ENCODE measurements around the gene MCM6. TPM values are rescaled to one million over a fixed set of nuclear protein-coding genes. Genes with fewer than 3 reads are reported as not detected.

The MCM6 gene
- total RNA-seq, 1 experiment from 2014 or later, result 84.8 TPM

DNA sequence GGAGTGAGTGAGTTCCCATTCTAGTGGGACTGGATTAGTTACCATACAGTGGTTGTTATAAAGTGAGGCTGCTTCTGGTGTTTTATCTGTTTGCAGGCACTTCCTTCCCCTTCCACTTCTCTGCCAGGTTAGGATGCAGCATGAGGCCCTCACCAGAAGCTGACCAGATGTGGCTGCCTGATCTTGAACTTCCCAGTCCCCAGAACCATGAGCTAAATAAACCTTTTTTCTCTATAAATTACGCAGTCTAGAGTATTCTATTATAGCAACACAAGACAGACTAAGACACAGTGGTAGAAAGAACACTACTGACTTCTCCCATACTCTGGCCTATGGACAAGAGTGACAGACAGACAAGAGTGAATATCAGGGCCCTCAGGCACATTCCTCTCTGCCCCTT, 53.4 kb downstream of the MCM6 start:
- TF ChIP-seq JUND (IDR thresholded peaks at IDR 0.05), result no peak
- no peak for TF ChIP-seq CBX3 (IDR thresholded peaks at IDR 0.05; ENCODE audit: low read depth)
- TF ChIP-seq TCF7L2 (IDR thresholded peaks at IDR 0.05; ENCODE audit: borderline replicate concordance, extremely low read depth, insufficient read depth, insufficient read length), result no peak
- TF ChIP-seq YY1 (IDR thresholded peaks at IDR 0.05; ENCODE audit: extremely low read depth, insufficient replicate concordance, low read depth, low read length), result no peak
- no peak for TF ChIP-seq CEBPB (IDR thresholded peaks at IDR 0.05; ENCODE audit: low read depth)
- no peak for TF ChIP-seq SIN3A (IDR thresholded peaks at IDR 0.05; ENCODE audit: low read depth)
- TF ChIP-seq SRF (IDR thresholded peaks at IDR 0.05; ENCODE audit: low read depth), result no peak
- DNase-seq (ENCODE audit: low read depth, low spot score) (no peak), ATAC-seq (no peak)
- ChIA-PET CTCF (no interaction called here), RAD21 (ENCODE audit: low non-redundant PET in 1 of 2, low total read pairs in 2 of 2, uncharacterized antibody in 2 of 2, unreplicated experiment in 2 of 2) (no interaction called here), POLR2A (no interaction called here)
- Histone ChIP-seq H3K9me2 (ENCODE audit: insufficient read depth) (no peaks in the 10 kb centered on the region), H2AFZ (ENCODE audit: low read depth, low read length, poor library complexity, severe bottlenecking) (no peak overlapping the region), H3K4me2 (ENCODE audit: low read length) (no peak overlapping the region), H4K20me1 (ENCODE audit: insufficient read depth) (no peaks in the 10 kb centered on the region), H3K4me3 (replicated peaks in 1 of 2; ENCODE audit: low read depth in 1 of 2, low read length in 2 of 2) (no peak overlapping the region), H3K36me3 (ENCODE audit: control insufficient read depth in 1 of 2, insufficient read depth in 2 of 2, low read length in 2 of 2) (no peaks in the 10 kb centered on the region), H3K4me1 (ENCODE audit: control insufficient read depth in 1 of 2, insufficient read depth in 2 of 2, low read length in 2 of 2) (no peaks in the 10 kb centered on the region), H3K27me3 (ENCODE audit: insufficient read depth, low read length) (no peaks in the 10 kb centered on the region), H3K9me3 (ENCODE audit: control insufficient read depth in 1 of 2, insufficient read depth in 1 of 2, low read depth in 1 of 2, low read length in 2 of 2) (no peaks in the 10 kb centered on the region), H3K79me2 (ENCODE audit: insufficient read depth, low read length) (no peaks in the 10 kb centered on the region), H3K27ac (ENCODE audit: low read depth, low read length) (no peak overlapping the region), H3K9ac (ENCODE audit: low read length) (no peak overlapping the region)
- intact Hi-C loops (cut with micrococcal nuclease), result no loop called here
- BruUV-seq (replicated peaks), result no TSS peak

DNA sequence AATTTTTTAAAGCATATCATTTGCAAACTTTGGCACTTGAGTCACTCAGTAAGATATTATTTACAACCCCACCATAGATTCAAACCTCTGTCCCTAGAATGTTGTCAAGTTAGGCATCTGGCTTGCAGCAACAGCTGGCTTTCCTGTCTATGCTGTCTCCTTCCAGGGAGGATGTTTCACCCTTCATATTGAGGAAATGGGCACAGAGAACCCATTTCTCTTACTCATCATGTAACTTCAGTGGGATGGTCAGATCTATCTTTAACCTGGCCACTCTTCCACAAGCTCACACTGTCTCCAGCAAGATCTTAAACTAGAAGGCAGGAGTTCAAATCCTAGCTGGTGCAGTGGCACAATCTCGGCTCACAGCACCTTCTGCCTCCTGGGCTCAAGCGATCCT, 55.1 kb downstream of the MCM6 start:
- CTCF ChIA-PET, result no interaction called here
- TF ChIP-seq JUND (IDR thresholded peaks at IDR 0.05), result no peak
- TF ChIP-seq SIN3A (IDR thresholded peaks at IDR 0.05; ENCODE audit: low read depth), result no peak
- TF ChIP-seq CBX3 (IDR thresholded peaks at IDR 0.05; ENCODE audit: low read depth), result no peak
- TF ChIP-seq ZFX (IDR thresholded peaks at IDR 0.05), result no peak
- TF ChIP-seq TCF7L2 (IDR thresholded peaks at IDR 0.05; ENCODE audit: borderline replicate concordance, extremely low read depth, insufficient read depth, insufficient read length), result no peak
- no peak for TF ChIP-seq SP1 (IDR thresholded peaks at IDR 0.05; ENCODE audit: low read depth)
- TF ChIP-seq, protein P1, sequence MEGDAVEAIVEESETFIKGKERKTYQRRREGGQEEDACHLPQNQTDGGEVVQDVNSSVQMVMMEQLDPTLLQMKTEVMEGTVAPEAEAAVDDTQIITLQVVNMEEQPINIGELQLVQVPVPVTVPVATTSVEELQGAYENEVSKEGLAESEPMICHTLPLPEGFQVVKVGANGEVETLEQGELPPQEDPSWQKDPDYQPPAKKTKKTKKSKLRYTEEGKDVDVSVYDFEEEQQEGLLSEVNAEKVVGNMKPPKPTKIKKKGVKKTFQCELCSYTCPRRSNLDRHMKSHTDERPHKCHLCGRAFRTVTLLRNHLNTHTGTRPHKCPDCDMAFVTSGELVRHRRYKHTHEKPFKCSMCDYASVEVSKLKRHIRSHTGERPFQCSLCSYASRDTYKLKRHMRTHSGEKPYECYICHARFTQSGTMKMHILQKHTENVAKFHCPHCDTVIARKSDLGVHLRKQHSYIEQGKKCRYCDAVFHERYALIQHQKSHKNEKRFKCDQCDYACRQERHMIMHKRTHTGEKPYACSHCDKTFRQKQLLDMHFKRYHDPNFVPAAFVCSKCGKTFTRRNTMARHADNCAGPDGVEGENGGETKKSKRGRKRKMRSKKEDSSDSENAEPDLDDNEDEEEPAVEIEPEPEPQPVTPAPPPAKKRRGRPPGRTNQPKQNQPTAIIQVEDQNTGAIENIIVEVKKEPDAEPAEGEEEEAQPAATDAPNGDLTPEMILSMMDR (IDR thresholded peaks at IDR 0.05 in 2 of 3, conservative IDR thresholded peaks at IDR 0.05 in 1 of 3; ENCODE audit: borderline replicate concordance in 1 of 3, insufficient read depth in 1 of 3, low read depth in 2 of 3, low read length in 2 of 3), result no peak
- TF ChIP-seq, protein P2, sequence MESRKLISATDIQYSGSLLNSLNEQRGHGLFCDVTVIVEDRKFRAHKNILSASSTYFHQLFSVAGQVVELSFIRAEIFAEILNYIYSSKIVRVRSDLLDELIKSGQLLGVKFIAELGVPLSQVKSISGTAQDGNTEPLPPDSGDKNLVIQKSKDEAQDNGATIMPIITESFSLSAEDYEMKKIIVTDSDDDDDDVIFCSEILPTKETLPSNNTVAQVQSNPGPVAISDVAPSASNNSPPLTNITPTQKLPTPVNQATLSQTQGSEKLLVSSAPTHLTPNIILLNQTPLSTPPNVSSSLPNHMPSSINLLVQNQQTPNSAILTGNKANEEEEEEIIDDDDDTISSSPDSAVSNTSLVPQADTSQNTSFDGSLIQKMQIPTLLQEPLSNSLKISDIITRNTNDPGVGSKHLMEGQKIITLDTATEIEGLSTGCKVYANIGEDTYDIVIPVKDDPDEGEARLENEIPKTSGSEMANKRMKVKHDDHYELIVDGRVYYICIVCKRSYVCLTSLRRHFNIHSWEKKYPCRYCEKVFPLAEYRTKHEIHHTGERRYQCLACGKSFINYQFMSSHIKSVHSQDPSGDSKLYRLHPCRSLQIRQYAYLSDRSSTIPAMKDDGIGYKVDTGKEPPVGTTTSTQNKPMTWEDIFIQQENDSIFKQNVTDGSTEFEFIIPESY (IDR thresholded peaks at IDR 0.05; ENCODE audit: extremely low read depth, insufficient replicate concordance, low read length), result no peak
- TF ChIP-seq CEBPB (IDR thresholded peaks at IDR 0.05; ENCODE audit: low read depth), result no peak
- TF ChIP-seq RAD21 (IDR thresholded peaks at IDR 0.05; ENCODE audit: low read depth), result no peak
- TF ChIP-seq EZH2phosphoT487 (IDR thresholded peaks at IDR 0.05; ENCODE audit: borderline replicate concordance), result no peak
- TF ChIP-seq, protein P3, sequence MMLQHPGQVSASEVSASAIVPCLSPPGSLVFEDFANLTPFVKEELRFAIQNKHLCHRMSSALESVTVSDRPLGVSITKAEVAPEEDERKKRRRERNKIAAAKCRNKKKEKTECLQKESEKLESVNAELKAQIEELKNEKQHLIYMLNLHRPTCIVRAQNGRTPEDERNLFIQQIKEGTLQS (IDR thresholded peaks at IDR 0.05), result no peak

More for the DNA sequence above, 55.1 kb downstream of the MCM6 start:
- Histone ChIP-seq H3K27me3 (ENCODE audit: insufficient read depth, low read length) (no peaks in the 10 kb centered on the region), H3K4me3 (replicated peaks in 1 of 2; ENCODE audit: low read depth in 1 of 2, low read length in 2 of 2) (no peak overlapping the region), H3K79me2 (ENCODE audit: insufficient read depth, low read length) (no peaks in the 10 kb centered on the region), H3K9me2 (ENCODE audit: insufficient read depth) (no peaks in the 10 kb centered on the region), H3K4me1 (ENCODE audit: control insufficient read depth in 1 of 2, insufficient read depth in 2 of 2, low read length in 2 of 2) (no peaks in the 10 kb centered on the region), H3K36me3 (ENCODE audit: control insufficient read depth in 1 of 2, insufficient read depth in 2 of 2, low read length in 2 of 2) (no peaks in the 10 kb centered on the region), H2AFZ (ENCODE audit: low read depth, low read length, poor library complexity, severe bottlenecking) (no peak overlapping the region), H4K20me1 (ENCODE audit: insufficient read depth) (no peaks in the 10 kb centered on the region), H3K4me2 (ENCODE audit: low read length) (no peak overlapping the region), H3K9ac (ENCODE audit: low read length) (no peak overlapping the region), H3K9me3 (ENCODE audit: control insufficient read depth in 1 of 2, insufficient read depth in 1 of 2, low read depth in 1 of 2, low read length in 2 of 2) (no peaks in the 10 kb centered on the region), H3K27ac (ENCODE audit: low read depth, low read length) (no peak overlapping the region)
- intact Hi-C loops (cut with micrococcal nuclease), result no loop called here
- BruUV-seq (replicated peaks), result no TSS peak
- ChIA-PET POLR2A (no interaction called here), RAD21 (ENCODE audit: low non-redundant PET in 1 of 2, low total read pairs in 2 of 2, uncharacterized antibody in 2 of 2, unreplicated experiment in 2 of 2) (no interaction called here)
- DNase-seq (ENCODE audit: low read depth, low spot score) (no peak), ATAC-seq (no peak)

Data from HCT116 (cell line).